ENCODE data around the gene MOGAT1.

DNA sequence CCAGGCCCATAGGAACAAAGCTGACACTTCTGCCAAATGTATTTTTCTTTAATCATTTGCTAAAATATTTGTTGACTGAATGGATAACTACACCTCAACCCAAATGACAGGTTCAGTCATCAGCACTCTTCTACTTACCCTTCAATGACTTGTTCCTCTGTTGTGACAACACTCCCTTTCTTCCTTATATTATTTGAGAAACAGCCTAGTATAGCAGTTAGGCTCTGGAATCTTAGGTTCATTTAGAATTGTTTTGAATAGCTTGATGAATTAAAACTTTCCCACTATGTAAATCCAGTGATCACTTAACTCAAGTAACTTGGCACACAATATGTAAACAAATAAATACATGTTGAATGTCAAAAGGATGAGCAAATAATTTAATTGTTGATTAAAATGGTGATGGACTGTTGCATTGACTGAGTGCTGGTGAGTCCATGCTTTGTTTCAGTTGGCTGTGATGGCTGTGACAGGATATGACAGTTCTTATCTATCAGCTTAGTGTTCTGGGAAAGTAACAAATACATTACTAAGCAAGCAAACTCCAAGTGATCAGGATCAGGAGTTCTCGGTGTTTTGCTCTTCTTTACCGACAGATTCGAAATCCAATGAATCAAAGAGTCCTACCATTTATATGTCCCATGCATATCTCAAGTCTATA, 2.8 kb upstream of the MOGAT1 start:
- TF ChIP-seq, protein P1, sequence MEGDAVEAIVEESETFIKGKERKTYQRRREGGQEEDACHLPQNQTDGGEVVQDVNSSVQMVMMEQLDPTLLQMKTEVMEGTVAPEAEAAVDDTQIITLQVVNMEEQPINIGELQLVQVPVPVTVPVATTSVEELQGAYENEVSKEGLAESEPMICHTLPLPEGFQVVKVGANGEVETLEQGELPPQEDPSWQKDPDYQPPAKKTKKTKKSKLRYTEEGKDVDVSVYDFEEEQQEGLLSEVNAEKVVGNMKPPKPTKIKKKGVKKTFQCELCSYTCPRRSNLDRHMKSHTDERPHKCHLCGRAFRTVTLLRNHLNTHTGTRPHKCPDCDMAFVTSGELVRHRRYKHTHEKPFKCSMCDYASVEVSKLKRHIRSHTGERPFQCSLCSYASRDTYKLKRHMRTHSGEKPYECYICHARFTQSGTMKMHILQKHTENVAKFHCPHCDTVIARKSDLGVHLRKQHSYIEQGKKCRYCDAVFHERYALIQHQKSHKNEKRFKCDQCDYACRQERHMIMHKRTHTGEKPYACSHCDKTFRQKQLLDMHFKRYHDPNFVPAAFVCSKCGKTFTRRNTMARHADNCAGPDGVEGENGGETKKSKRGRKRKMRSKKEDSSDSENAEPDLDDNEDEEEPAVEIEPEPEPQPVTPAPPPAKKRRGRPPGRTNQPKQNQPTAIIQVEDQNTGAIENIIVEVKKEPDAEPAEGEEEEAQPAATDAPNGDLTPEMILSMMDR (IDR thresholded peaks at IDR 0.05; ENCODE audit: insufficient read depth, low read length, poor library complexity, severe bottlenecking): no peak
- no peak for TF ChIP-seq EZH2phosphoT487 (conservative IDR thresholded peaks at IDR 0.05; ENCODE audit: low read length)

All from SU-DHL-6 (cell line).